Adrenal gland (tissue), 12 donors: ENCODE results near the gene RBM5. TPM values are rescaled to one million over a fixed set of nuclear protein-coding genes. Genes with fewer than 3 reads are reported as not detected.

Experiments used
- DNase-seq, 7 donors: peaks; one replicate each; pipeline ENCODE4 v3.0.0-alpha.2; 2019 to 2020
- H3K27ac ChIP-seq, 5 donors: fragments of 200-600 bp; sonication (generic) in 4 of 5; 1 replicate in 3 of 5; 2 replicates in 2 of 5; pipeline versions ENCODE4 v1.5.1 to v1.8.0; 2016 to 2020; ENCODE audit warnings: mild to moderate bottlenecking in 1 of 5
- H3K27me3 ChIP-seq: fragments of 200-600 bp; 2 replicates; pipeline ENCODE4 v1.8.0; 2021
- H3K36me3 ChIP-seq, 2 donors: fragments of 200-600 bp; replicated peaks in 1 of 2; 1 replicate in 1 of 2; 2 replicates in 1 of 2; pipeline versions ENCODE4 v1.5.1 to v1.8.0; 2018 to 2022
- H3K4me1 ChIP-seq, 2 donors: fragments of 200-600 bp; replicated peaks in 1 of 2; 1 replicate in 1 of 2; 2 replicates in 1 of 2; pipeline versions ENCODE4 v1.5.1 to v1.8.0; 2018 to 2021
- H3K4me3 ChIP-seq, 4 donors: fragments of 200-600 bp; sonication (generic) in 3 of 4; one replicate each; pipeline ENCODE4 v1.5.1; 2016 to 2018
- H3K9me3 ChIP-seq, 3 donors: fragments of 200-600 bp; sonication (generic) in 1 of 3; replicated peaks in 1 of 3; 1 replicate in 2 of 3; 2 replicates in 1 of 3; pipeline versions ENCODE4 v1.5.1 to v1.8.0; 2016 to 2021
- POLR2A ChIP-seq, 2 donors: fragments of 450-650 bp; IDR thresholded peaks; one replicate each; pipeline ENCODE4 v1.6.1; 2017; ENCODE audit warnings: antibody characterized with exemption in 2 of 2, mild to moderate bottlenecking in 2 of 2, moderate library complexity in 1 of 2
- WGBS, 4 donors: extraction: QIAGEN DNeasy Blood & Tissue Kit in 2 of 4; methylation state at CpG; one replicate each; pipeline versions ENCODE4 v1.1.5 to v1.1.7; 2013 to 2017; 5-methylcytosine and 5-hydroxymethylcytosine counted together
- intact Hi-C, 2 donors: fragments of 100-400 bp; cut with DNase I; formaldehyde crosslinking; loops; one replicate each; pipeline versions ENCODE4 v1.14.1 to v1.15.0; 2022 to 2023
- polyA plus RNA-seq, 3 donors: library from polyadenylated mRNA; stranded (reverse); fragments of 200-250 nt in 2 of 3; fragments of 350-450 nt in 1 of 3; fragmentation: Illumina TruSeq in 1 of 3; extraction: RNeasy Lipid Tissue Mini Kit (QIAGEN cat#74804) in 1 of 3; gene quantifications; one replicate each; pipeline ENCODE4 v1.2.3, GENCODE V29; 2013 to 2014
- total RNA-seq, 9 donors: library from RNA; depleted of rRNA in 4 of 9; stranded (reverse); fragments of >200 nt in 4 of 9; fragments of 120-200 nt in 1 of 9; fragmentation: NEBNext Ultra II Directional in 1 of 9; extraction: Animal tissue kit (Norgen Biotek cat#: 25700) in 1 of 9; gene quantifications; one replicate each; pipeline versions ENCODE4 v1.1.0 to v1.2.4, GENCODE V29; 2013 to 2023
- TF ChIP-seq, protein P1 (sequence below), 6 experiments: fragments of 450-650 bp in 4 of 6; fragments of 200-600 bp in 2 of 6; sonication (generic) in 1 of 6; IDR thresholded peaks; 1 replicate in 5 of 6; 2 replicates in 1 of 6; pipeline versions ENCODE4 v1.5.1 to v1.8.0; 2016 to 2021; ENCODE audit warnings: antibody characterized with exemption in 6 of 6, mild to moderate bottlenecking in 2 of 6, moderate library complexity in 1 of 6
- donor health status: healthy with polysubstance abuse.
- donor health status: Bipolar disorder and iron deficiency.
- donor health status: DM: yes; HTN: yes; CAD: no.
- donor health status: DM: no; HTN: no; CAD: no.
- donor health status: DM: no; HTN: no; CAD: no.
- donor health status: DM: yes; HTN: yes; CAD: no.

The RBM5 gene
- total and polyA plus RNA-seq, 12 donors = 51.9 to 224 (median 115) TPM

DNA sequence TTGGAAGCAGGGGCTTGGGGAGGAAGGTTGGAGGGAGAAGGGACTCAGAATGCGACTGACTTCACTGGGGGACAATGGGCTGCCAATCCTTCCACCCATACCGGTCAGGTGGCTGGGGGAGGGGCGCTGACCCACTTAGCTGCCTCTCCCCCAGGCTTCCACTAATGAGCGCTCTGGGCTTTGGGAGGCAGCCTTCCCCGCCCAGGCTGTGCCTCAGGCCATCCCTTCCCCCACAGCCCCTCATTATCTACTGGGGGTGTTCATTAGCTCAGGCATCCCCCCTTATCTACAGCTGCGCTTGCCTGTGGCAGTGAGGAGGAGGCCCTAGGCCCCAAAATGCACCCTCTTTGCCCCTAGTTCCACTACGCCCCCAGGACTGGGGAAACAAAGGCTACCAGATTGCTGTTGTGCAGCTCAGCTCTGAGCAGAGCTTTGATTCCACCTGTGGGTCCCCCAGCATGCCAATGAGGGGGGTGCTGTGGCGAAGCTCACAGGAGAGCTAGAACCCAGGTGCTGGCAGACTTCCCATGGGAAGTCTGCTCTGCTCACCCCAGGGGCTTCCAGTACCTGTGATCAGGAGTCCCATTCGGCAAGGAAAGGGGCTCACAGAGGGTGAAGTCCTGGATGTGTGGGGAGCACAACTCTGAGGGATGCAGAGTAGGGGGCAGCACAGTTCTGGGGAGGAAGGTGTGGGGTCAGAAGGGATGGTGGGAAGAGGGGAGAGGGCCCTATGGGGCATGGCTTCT lies 37.0 kb downstream of the RBM5 start:
- Histone ChIP-seq H3K27me3 (no peaks in the 10 kb centered on the region), H3K9me3 (no peaks in the 10 kb centered on the region), H3K36me3 (peaks cover 0 to 2% of the 10 kb centered on the region in 2 donors), H3K4me1 (no peaks in the 10 kb centered on the region), H3K4me3 (no peak overlapping the region), H3K27ac (no peak overlapping the region)
- intact Hi-C loops = loop anchor here (10.0 kb wide), 2 partner anchors 149 to 159 kb away; partner anchors contain the start of gene LSMEM2 (in 1 of the 2)
- no peak for TF ChIP-seq POLR2A (IDR thresholded peaks at IDR 0.05)
- TF ChIP-seq, protein P1, sequence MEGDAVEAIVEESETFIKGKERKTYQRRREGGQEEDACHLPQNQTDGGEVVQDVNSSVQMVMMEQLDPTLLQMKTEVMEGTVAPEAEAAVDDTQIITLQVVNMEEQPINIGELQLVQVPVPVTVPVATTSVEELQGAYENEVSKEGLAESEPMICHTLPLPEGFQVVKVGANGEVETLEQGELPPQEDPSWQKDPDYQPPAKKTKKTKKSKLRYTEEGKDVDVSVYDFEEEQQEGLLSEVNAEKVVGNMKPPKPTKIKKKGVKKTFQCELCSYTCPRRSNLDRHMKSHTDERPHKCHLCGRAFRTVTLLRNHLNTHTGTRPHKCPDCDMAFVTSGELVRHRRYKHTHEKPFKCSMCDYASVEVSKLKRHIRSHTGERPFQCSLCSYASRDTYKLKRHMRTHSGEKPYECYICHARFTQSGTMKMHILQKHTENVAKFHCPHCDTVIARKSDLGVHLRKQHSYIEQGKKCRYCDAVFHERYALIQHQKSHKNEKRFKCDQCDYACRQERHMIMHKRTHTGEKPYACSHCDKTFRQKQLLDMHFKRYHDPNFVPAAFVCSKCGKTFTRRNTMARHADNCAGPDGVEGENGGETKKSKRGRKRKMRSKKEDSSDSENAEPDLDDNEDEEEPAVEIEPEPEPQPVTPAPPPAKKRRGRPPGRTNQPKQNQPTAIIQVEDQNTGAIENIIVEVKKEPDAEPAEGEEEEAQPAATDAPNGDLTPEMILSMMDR (IDR thresholded peaks at IDR 0.05) = no peak
- peak in 1 of 7 donors; percentile 3 for DNase-seq
- WGBS, 4 donors = 65 to 70% (median 68%) methylated on average over 7 to 9 of the region's 9 CpGs

DNA sequence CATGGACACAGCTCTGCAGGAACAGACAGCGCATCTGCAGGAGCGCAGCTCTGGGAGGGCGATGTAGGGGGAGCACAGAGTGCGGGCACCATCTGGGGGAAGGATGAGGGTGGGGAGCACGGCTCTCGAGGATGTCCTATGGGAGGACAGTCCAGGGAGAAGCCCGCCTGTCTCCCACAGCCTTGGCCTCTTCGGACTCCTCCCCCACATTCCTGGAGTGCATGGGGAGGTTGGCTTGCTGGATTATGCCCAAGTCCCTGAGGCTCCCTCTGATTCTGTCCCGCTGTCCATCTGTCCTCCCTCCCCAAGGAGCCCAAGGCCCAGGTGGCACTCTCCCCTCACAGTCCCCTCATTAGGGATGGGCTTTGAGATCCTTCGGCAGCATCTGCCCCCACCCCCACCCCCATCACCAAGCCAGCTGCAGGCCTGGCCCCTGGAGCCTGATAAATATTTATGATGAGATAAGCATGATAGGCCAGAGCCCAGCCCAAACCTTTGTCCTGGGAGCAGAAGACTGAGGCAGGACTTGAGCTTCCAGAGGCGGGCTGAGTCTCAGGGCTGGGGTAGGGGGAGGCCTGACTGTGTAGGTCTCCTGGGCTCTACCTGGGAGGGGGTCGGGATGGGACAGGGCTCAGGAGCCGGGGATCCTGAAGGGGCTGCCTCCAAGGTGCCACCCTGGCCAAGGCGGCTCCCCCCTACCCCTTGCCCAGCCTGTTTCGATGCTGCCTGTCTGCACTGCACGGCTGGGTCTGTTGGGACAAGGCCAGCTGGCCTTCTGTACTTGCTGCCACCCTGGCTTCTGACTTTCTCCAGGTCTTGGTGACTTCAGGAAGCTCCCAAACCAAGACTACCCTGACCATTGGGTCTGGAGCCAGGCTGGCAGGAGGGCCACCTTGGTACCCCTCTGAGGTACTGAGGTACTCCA lies 37.8 kb downstream of the RBM5 start:
- Histone ChIP-seq H3K27me3 (no peaks in the 10 kb centered on the region), H3K4me3 (no peak overlapping the region), H3K36me3 (no peaks in the 10 kb centered on the region), H3K27ac (no peak overlapping the region), H3K9me3 (no peaks in the 10 kb centered on the region), H3K4me1 (no peaks in the 10 kb centered on the region)
- intact Hi-C loops = loop anchor here (10.0 kb wide), 2 partner anchors 148 to 158 kb away; partner anchors contain the start of gene LSMEM2 (in 1 of the 2)
- DNase-seq = peak in 3 of 7 donors; percentile 37 to 58 (median 47)
- TF ChIP-seq, protein P1 (IDR thresholded peaks at IDR 0.05) = no peak
- no peak for TF ChIP-seq POLR2A (IDR thresholded peaks at IDR 0.05)
- 53 to 60% (median 54%) methylated on average over 12 to 16 of the region's 16 CpGs for WGBS, 4 donors

DNA sequence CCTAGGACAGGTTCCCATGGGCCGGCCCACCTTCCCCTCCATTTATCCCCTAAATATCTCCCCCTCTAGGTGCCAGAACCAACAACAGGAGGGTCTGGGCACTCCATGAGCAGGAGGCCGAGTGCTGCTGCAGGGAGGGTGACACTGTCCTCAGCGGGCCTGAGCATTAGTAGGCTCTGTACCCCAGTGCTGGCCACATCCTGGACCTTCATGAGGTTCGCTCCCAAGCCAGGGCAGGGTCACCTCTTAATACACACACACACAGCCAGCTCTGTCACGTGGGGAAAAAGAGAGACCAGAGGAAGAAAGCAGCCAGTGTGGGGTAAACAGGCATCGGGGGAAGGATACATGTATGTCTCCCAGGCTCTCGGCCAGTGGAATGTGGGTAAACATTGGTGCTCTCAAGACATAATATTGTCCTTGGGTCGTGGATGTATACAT lies 38.6 kb downstream of the RBM5 start:
- no peak overlapping the region for H3K4me3 ChIP-seq
- H3K27ac ChIP-seq = no peak overlapping the region
- no peak for TF ChIP-seq POLR2A (IDR thresholded peaks at IDR 0.05)
- TF ChIP-seq, protein P1 (IDR thresholded peaks at IDR 0.05) = no peak
- intact Hi-C loops = loop anchor here (10.0 kb wide), 2 partner anchors 148 to 158 kb away; partner anchors contain the start of gene LSMEM2 (in 1 of the 2)
- no peaks in the 10 kb centered on the region for H3K36me3 ChIP-seq
- no peaks in the 10 kb centered on the region for H3K9me3 ChIP-seq
- DNase-seq = no peak
- 83 to 86% (median 85%) methylated on average over 7 to 8 of the region's 8 CpGs for WGBS, 4 donors
- H3K4me1 ChIP-seq = no peaks in the 10 kb centered on the region
- no peaks in the 10 kb centered on the region for H3K27me3 ChIP-seq

DNA sequence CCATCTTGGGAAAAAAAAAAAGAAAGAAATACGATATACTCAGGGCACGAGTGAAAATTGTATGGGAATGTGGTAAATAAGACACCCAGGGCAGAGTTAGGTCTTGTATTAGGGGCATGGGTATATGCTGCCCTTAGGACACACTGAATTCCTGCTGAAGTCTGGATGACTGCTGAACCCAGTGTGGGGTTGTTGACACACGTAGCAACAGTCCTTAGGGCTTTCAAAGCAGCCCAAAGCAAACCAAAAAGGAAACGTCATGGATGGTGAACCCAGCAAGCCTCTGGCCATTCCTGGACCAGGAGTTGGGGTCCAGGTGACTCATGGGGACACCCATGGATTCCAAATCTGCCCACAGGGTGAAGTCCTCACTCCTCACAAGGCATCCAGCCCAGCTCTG lies 39.3 kb downstream of the RBM5 start:
- whole genome bisulfite sequencing, 4 donors = 68 to 85% (median 74%) methylated on average over 4 of the region's 4 CpGs
- no peaks in the 10 kb centered on the region for H3K9me3 ChIP-seq
- intact Hi-C loops = loop anchor here (10.0 kb wide), 2 partner anchors 147 to 157 kb away; partner anchors contain the start of gene LSMEM2 (in 1 of the 2)
- H3K4me3 ChIP-seq = no peak overlapping the region
- TF ChIP-seq POLR2A (IDR thresholded peaks at IDR 0.05) = no peak
- TF ChIP-seq, protein P1 (IDR thresholded peaks at IDR 0.05) = no peak
- H3K27ac ChIP-seq = no peak overlapping the region
- no peaks in the 10 kb centered on the region for H3K36me3 ChIP-seq
- H3K27me3 ChIP-seq = no peaks in the 10 kb centered on the region
- H3K4me1 ChIP-seq = no peaks in the 10 kb centered on the region
- no peak for DNase-seq
